ENCODE data around the gene PAPOLG.

PAPOLG gene

GRCh38 chr2:60756097-60757087, at the start of gene PAPOLG:
TSS of gene PAPOLG (plus strand) at chr2:60756268. CDS start at chr2:60756479, 211 bp downstream.
- DNase-seq (ENCODE audit: low read depth), result peak; percentile 97

GRCh38 chr2:60707750-60708371, 48.2 kb upstream of the PAPOLG start:
- peak; percentile 60 for DNase-seq (ENCODE audit: low read depth)

- no peak for DNase-seq (ENCODE audit: low read depth)
These were observed 47.3 kb upstream of the PAPOLG start for GRCh38 chr2:60708630-60709320.

DNA sequence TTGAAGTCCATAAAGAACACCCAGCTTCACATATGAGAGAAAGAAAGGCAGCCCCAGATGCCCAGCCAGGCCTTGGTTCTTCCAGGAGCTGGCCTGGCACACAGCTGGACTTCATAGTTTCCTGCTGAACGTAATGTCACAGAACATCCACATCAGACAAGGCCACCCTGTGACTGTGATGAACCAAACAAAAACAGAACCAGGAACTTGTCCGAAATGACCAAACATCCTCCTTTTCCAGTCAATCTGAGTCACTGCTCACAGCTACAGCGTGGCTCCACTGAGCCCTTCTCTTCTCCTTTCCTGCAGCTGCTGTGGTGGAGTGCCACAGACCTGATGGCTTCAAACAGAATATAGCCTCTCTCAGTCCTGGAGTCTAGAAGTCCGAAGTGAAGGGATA, 45.4 kb upstream of the PAPOLG start:
- DNase-seq (ENCODE audit: low read depth), result peak; percentile 37

DNA sequence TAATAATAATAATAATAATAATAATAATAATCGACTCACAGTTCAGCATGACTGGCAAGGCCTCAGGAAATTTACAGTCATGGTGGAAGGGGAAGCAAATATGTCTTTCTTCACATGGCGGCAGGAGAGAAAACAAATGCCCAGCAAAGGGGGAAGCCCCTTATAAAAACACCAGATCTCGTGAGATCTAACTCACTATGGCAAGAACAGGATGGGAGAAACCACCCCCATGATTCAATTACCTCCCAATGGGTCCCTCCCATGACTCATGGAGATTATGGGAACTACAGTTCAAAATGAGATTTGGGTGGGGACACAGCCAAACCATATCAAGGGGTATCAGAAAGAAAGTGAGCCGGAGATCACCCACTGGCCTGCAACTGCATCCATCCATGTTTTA, 40.5 kb upstream of the PAPOLG start:
- DNase-seq (ENCODE audit: low read depth), result no peak

DNA sequence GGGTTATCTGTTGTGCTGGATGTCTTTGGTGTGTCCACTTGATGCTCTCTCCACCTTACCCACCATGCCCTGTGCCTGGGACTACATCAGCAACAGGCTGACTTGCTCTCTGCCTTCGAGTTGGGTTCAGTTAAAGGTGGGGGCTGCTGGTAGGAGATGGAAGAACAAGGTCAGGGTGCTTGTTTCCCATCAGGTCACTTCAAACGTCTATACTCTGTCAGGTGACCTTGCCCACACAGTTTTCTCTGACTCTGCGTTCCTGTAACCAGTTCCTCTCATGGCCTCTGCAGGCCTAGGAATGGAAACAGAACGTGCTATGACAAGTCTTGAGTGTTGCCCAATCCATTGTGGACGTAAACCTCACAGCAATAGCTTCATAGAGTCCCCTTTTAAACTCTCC, 38.4 kb upstream of the PAPOLG start:
- no peak for DNase-seq (ENCODE audit: low read depth)

GRCh38 chr2:60719331-60719730, 36.7 kb upstream of the PAPOLG start:
- no peak for DNase-seq (ENCODE audit: low read depth)

GRCh38 chr2:60725466-60725865, 30.6 kb upstream of the PAPOLG start:
- DNase-seq (ENCODE audit: low read depth), result no peak

GRCh38 chr2:60728855-60729254, 27.2 kb upstream of the PAPOLG start:
- no peak for DNase-seq (ENCODE audit: low read depth)

GRCh38 chr2:60735496-60736250, 20.4 kb upstream of the PAPOLG start:
- no peak for DNase-seq (ENCODE audit: low read depth)

- no peak for DNase-seq (ENCODE audit: low read depth)
These were observed 17.4 kb upstream of the PAPOLG start for GRCh38 chr2:60738679-60739078.

GRCh38 chr2:60739156-60739555, 16.9 kb upstream of the PAPOLG start:
- DNase-seq (ENCODE audit: low read depth), result no peak

DNA sequence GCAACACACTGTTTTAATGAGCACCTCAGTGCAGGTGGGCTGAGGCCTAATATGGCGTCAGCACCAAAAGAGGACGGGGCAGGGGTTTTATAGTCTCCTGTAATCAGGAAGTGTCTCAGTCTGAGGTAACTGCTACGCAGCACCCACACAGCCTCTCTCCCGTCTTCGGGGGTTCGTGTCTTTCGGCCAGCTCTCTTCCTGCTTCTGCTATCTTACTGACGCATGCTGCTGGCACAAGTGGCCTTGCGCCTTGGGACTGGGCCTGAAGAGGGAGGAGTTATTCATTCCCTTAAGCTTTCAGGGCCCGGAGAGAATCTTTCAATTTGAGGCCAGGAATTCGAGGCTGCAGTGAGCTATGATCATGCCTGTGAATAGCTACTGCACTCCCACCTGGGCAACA, 14.5 kb upstream of the PAPOLG start:
- DNase-seq (ENCODE audit: low read depth), result no peak

- no peak for DNase-seq (ENCODE audit: low read depth)
These were observed 13.6 kb upstream of the PAPOLG start for GRCh38 chr2:60742419-60742818.

DNA sequence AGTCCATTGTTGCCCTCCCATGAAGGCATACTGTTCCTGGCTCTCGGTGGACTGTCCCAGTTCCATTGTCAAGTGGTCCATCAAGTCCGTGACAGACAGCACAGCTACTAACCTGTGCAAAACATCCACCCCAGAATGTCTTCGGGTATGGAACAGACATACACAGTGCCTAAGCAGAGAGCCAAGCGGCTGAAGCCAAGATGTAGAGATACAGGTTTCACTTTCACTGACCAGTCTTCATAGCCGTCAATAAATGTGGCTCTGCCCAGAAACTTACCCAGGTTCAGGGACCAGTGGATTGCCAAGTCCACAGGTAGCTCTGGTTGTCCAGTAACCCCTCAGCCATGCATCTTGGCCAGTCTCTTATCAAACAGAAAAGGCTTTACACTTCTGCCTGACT, 10.7 kb upstream of the PAPOLG start:
- DNase-seq (ENCODE audit: low read depth), result no peak

- DNase-seq (ENCODE audit: low read depth), result no peak
These were observed 10.3 kb upstream of the PAPOLG start for GRCh38 chr2:60745761-60746160.

DNA sequence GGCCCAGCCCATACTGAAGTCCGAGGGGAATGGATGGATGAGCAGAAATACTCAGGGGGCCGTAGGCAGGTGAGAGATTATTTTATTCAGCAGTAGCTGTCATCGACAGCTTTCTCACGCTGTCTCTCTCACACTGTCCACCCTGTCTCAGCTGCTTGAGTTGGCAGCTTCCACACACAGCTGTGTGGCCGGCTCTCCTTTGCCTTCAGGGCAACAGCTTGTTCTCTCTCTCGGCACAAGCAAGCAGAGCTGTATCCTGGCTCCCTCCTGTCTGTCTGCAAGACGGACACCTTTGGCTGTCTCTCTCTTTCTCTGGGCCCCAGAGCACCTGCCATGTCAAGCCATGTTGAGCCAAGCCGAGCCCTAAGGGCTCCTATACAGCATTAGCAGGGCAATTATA, 9.8 kb upstream of the PAPOLG start:
- DNase-seq (ENCODE audit: low read depth), result no peak

- DNase-seq (ENCODE audit: low read depth), result no peak
These were observed 3.6 kb downstream of the PAPOLG start for GRCh38 chr2:60759654-60760053.

GRCh38 chr2:60764736-60765534, 8.9 kb downstream of the PAPOLG start:
- peak; percentile 57 for DNase-seq (ENCODE audit: low read depth)

- DNase-seq (ENCODE audit: low read depth), result no peak
These were observed 10.2 kb downstream of the PAPOLG start for GRCh38 chr2:60766283-60766682.

DNA sequence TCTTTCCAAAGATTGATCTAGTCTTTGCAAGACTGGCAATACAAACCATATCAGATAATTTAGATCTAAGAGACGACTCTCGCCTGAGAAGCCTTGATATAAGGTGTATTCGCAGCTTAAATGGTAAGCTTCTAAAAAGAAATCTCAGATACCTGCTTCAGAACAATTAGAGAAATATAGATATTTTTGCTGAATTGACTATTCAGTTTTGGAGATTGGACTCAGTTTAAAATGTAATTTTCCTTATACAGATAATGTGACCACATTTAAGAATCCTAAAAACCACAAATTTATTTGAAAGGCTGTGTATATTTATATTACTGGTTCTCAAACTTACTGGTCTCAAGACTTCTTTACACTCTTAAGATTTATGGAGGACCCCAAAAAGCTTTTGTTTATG, 15.4 kb downstream of the PAPOLG start:
- DNase-seq (ENCODE audit: low read depth), result no peak

Data from ELR (cell line).